Mesenchymal stem cell (in vitro differentiated cells and primary cell): ENCODE data around the gene FAM174C. TPM values are rescaled to one million over a fixed set of nuclear protein-coding genes. Genes with fewer than 3 reads are reported as not detected.

Source experiments
- DNase-seq: peaks from one replicate; pipeline ENCODE4 v3.0.0-alpha.2; 2013
- H2AFZ ChIP-seq: one replicate; pipeline ENCODE4 v1.6.1; 2013; ENCODE audit warnings: low read depth, mild to moderate bottlenecking, control low read depth, inconsistent platforms, low read length, moderate library complexity
- H2AK5ac ChIP-seq: 2 replicates; pipeline ENCODE4 v1.6.1; 2013; ENCODE audit warnings: low read length, moderate library complexity, mild to moderate bottlenecking, inconsistent platforms; ENCODE audit not compliant: severe bottlenecking
- H2BK120ac ChIP-seq: one replicate; pipeline ENCODE4 v1.6.1; 2013; ENCODE audit warnings: low read depth, mild to moderate bottlenecking, inconsistent platforms, low read length, moderate library complexity
- H2BK12ac ChIP-seq, 2 experiments: one replicate each; pipeline ENCODE4 v1.6.1; 2013; ENCODE audit warnings: inconsistent platforms in 2 of 2, low read length in 2 of 2, mild to moderate bottlenecking in 2 of 2, moderate library complexity in 2 of 2, control low read depth in 1 of 2
- H2BK15ac ChIP-seq: one replicate; pipeline ENCODE4 v1.6.1; 2013; ENCODE audit warnings: mild to moderate bottlenecking, low read depth, inconsistent platforms; ENCODE audit not compliant: poor library complexity, severe bottlenecking
- H2BK5ac ChIP-seq: 2 replicates; pipeline ENCODE4 v1.6.1; 2013; ENCODE audit warnings: low read depth, mild to moderate bottlenecking, low read length, control low read depth, inconsistent platforms; ENCODE audit not compliant: poor library complexity, severe bottlenecking
- H3K14ac ChIP-seq, 2 experiments: one replicate each; pipeline ENCODE4 v1.6.1; 2013; ENCODE audit warnings: inconsistent platforms in 2 of 2, low read length in 2 of 2, control low read depth in 1 of 2, mild to moderate bottlenecking in 1 of 2, moderate library complexity in 1 of 2
- H3K18ac ChIP-seq, 2 experiments: one replicate each; pipeline ENCODE4 v1.6.1; 2013; ENCODE audit warnings: inconsistent platforms in 2 of 2, low read length in 2 of 2, control low read depth in 1 of 2, low read depth in 1 of 2, mild to moderate bottlenecking in 1 of 2
- H3K23ac ChIP-seq, 2 experiments: one replicate each; pipeline ENCODE4 v1.6.1; 2013; ENCODE audit warnings: inconsistent platforms in 2 of 2, low read length in 2 of 2, mild to moderate bottlenecking in 2 of 2, moderate library complexity in 2 of 2, control low read depth in 1 of 2
- H3K27ac ChIP-seq: 2 replicates; pipeline ENCODE4 v1.5.1; 2013; ENCODE audit warnings: mild to moderate bottlenecking, moderate library complexity, low read length, control low read depth, inconsistent platforms; ENCODE audit not compliant: poor library complexity, severe bottlenecking
- H3K27me3 ChIP-seq, 2 experiments: 2 replicates each; pipeline versions ENCODE4 v1.6.1 to v1.7.0; 2013; ENCODE audit warnings: low read length in 2 of 2, mild to moderate bottlenecking in 2 of 2, moderate library complexity in 2 of 2, control low read depth in 1 of 2, inconsistent platforms in 1 of 2; ENCODE audit not compliant: control insufficient read depth in 1 of 2, insufficient read depth in 1 of 2
- H3K36me3 ChIP-seq, 2 experiments: 2 replicates each; pipeline versions ENCODE4 v1.6.1 to v1.7.0; 2013; ENCODE audit warnings: low read length in 2 of 2, control low read depth in 1 of 2, inconsistent platforms in 1 of 2, low read depth in 1 of 2, mild to moderate bottlenecking in 1 of 2; ENCODE audit not compliant: insufficient read depth in 2 of 2, control insufficient read depth in 1 of 2
- H3K4ac ChIP-seq, 2 experiments: one replicate each; pipeline ENCODE4 v1.6.1; 2013; ENCODE audit warnings: inconsistent platforms in 2 of 2, low read length in 2 of 2, mild to moderate bottlenecking in 2 of 2, moderate library complexity in 2 of 2, control low read depth in 1 of 2, low read depth in 1 of 2
- H3K4me1 ChIP-seq: 2 replicates; pipeline ENCODE4 v1.6.1; 2013; ENCODE audit warnings: low read depth, low read length, control low read depth; ENCODE audit not compliant: control insufficient read depth, insufficient read depth
- H3K4me2 ChIP-seq: 2 replicates; pipeline ENCODE4 v1.6.1; 2013; ENCODE audit warnings: low read length, mild to moderate bottlenecking, inconsistent platforms; ENCODE audit not compliant: poor library complexity, severe bottlenecking
- H3K4me3 ChIP-seq, 2 experiments: 2 replicates each; pipeline versions ENCODE4 v1.5.1 to v1.7.0; 2013; ENCODE audit warnings: low read length in 2 of 2, mild to moderate bottlenecking in 2 of 2, control low read depth in 1 of 2, low read depth in 1 of 2; ENCODE audit not compliant: insufficient read depth in 1 of 2
- H3K79me1 ChIP-seq: replicated peaks from 2 replicates; pipeline ENCODE4 v1.6.1; 2013; ENCODE audit warnings: mild to moderate bottlenecking, control low read depth, low read length, inconsistent platforms; ENCODE audit not compliant: poor library complexity, severe bottlenecking
- H3K9ac ChIP-seq: 2 replicates; pipeline ENCODE4 v1.7.0; 2013; ENCODE audit warnings: mild to moderate bottlenecking, low read length, moderate library complexity
- H3K9me3 ChIP-seq: 2 replicates; pipeline ENCODE4 v1.7.0; 2013; ENCODE audit warnings: mild to moderate bottlenecking, low read length; ENCODE audit not compliant: control insufficient read depth
- H4K8ac ChIP-seq: one replicate; pipeline ENCODE4 v1.6.1; 2013; ENCODE audit warnings: inconsistent platforms, mild to moderate bottlenecking, low read length, moderate library complexity
- H4K91ac ChIP-seq: one replicate; pipeline ENCODE4 v1.6.1; 2013; ENCODE audit warnings: mild to moderate bottlenecking, low read length, inconsistent platforms
- WGBS: methylation state at CpG from one replicate; pipeline ENCODE4 v1.1.7; 2013; ENCODE audit warnings: mixed read lengths; 5-methylcytosine and 5-hydroxymethylcytosine counted together
- polyA plus RNA-seq, 2 experiments: library from polyadenylated mRNA; stranded (reverse); fragments of 200-250 nt; gene quantifications; one replicate each; pipeline ENCODE4 v1.2.3, GENCODE V29; 2013

The FAM174C gene
- polyA plus RNA-seq (2013, experiment 1 of 2): 60.2 TPM
- polyA plus RNA-seq (2013, experiment 2 of 2): 59.6 TPM

- H2BK12ac ChIP-seq: peak within 1 kb of the TSS; percentile 9 to 67
- peak within 1 kb of the TSS; percentile 99 for H4K91ac ChIP-seq
- H2AK5ac ChIP-seq: peak within 1 kb of the TSS; percentile 38
- peak within 1 kb of the TSS in 1 of 2 experiments; percentile 87 for H3K23ac ChIP-seq
- peaks cover 62 to 81% of the 10 kb centered on the region in 2 experiments for H3K36me3 ChIP-seq
- peak within 1 kb of the TSS; percentile 99 for H4K8ac ChIP-seq
- H2AFZ ChIP-seq: no peak within 1 kb of the TSS
- H3K14ac ChIP-seq: peak within 1 kb of the TSS in 1 of 2 experiments; percentile 98
- H3K27ac ChIP-seq: peak within 1 kb of the TSS; percentile 58
- no peaks in the 10 kb centered on the region for H3K27me3 ChIP-seq
- H2BK120ac ChIP-seq: peak within 1 kb of the TSS; percentile 91
- peak within 1 kb of the TSS; percentile 90 for H2BK5ac ChIP-seq
- peak; percentile 98 for DNase-seq
- peak within 1 kb of the TSS; percentile 98 to 100 for H3K4ac ChIP-seq
- peak within 1 kb of the TSS; percentile 84 to 88 for H3K4me3 ChIP-seq
- H3K9ac ChIP-seq: peak within 1 kb of the TSS; percentile 94
- peaks cover 47% of the 10 kb centered on the region for H3K4me1 ChIP-seq
- under 1% methylated on average over 50 of the region's 98 CpGs for WGBS
- no peaks in the 10 kb centered on the region for H3K9me3 ChIP-seq
- peak within 1 kb of the TSS; percentile 86 for H2BK15ac ChIP-seq
- peaks cover 22% of the 10 kb centered on the region for H3K79me1 ChIP-seq
- H3K18ac ChIP-seq: peak within 1 kb of the TSS; percentile 98 to 99
- peak within 1 kb of the TSS; percentile 92 for H3K4me2 ChIP-seq
Observed at GRCh38 chr19:1275260-1275975, at the start of gene FAM174C. Gene FAM174C, plus strand, starts transcription at chr19:1275530. Its CDS starts 20 bp downstream, at chr19:1275550.

- H3K79me1 ChIP-seq: peaks cover 36% of the 10 kb centered on the region
- H3K4me3 ChIP-seq: no peak overlapping the region
- no peak overlapping the region for H3K27ac ChIP-seq
Observed at GRCh38 chr19:1226227-1226518, 49.2 kb upstream of the FAM174C start.

GRCh38 chr19:1226522-1227303 lies 48.6 kb upstream of the FAM174C start:
- DNase-seq: no peak
- no peaks in the 10 kb centered on the region for H3K9me3 ChIP-seq
- H3K27me3 ChIP-seq: no peaks in the 10 kb centered on the region
- no peak overlapping the region for H3K27ac ChIP-seq
- H3K14ac ChIP-seq: no peak overlapping the region
- no peak overlapping the region for H2BK5ac ChIP-seq
- H2BK15ac ChIP-seq: no peak overlapping the region
- H3K9ac ChIP-seq: no peak overlapping the region
- peaks cover 44% of the 10 kb centered on the region for H3K4me1 ChIP-seq
- H3K23ac ChIP-seq: no peak overlapping the region
- H3K4me3 ChIP-seq: no peak overlapping the region
- WGBS: 96% methylated on average over 48 of the region's 50 CpGs
- no peak overlapping the region for H2BK120ac ChIP-seq
- no peak overlapping the region for H2BK12ac ChIP-seq
- no peak overlapping the region for H3K4ac ChIP-seq
- no peak overlapping the region for H4K8ac ChIP-seq
- H2AFZ ChIP-seq: peak overlapping the region; percentile 32
- H3K79me1 ChIP-seq: peaks cover 31% of the 10 kb centered on the region
- no peak overlapping the region for H4K91ac ChIP-seq
- H3K4me2 ChIP-seq: no peak overlapping the region
- peaks cover 16 to 96% of the 10 kb centered on the region in 2 experiments for H3K36me3 ChIP-seq
- H3K18ac ChIP-seq: no peak overlapping the region
- H2AK5ac ChIP-seq: no peak overlapping the region

More at GRCh38 chr19:1226227-1226518, 49.2 kb upstream of the FAM174C start:
- H2BK5ac ChIP-seq: no peak overlapping the region
- 97% methylated on average over 11 of the region's 11 CpGs for WGBS
- no peak overlapping the region for H2BK120ac ChIP-seq
- no peak overlapping the region for H3K18ac ChIP-seq
- H2BK12ac ChIP-seq: no peak overlapping the region
- H3K36me3 ChIP-seq: peaks cover 16 to 97% of the 10 kb centered on the region in 2 experiments
- no peak for DNase-seq
- H2AK5ac ChIP-seq: no peak overlapping the region
- H4K91ac ChIP-seq: no peak overlapping the region
- no peaks in the 10 kb centered on the region for H3K27me3 ChIP-seq
- H4K8ac ChIP-seq: no peak overlapping the region
- no peak overlapping the region for H3K4ac ChIP-seq
- H2AFZ ChIP-seq: peak overlapping the region; percentile 32
- no peak overlapping the region for H3K23ac ChIP-seq
- H3K9me3 ChIP-seq: no peaks in the 10 kb centered on the region
- no peak overlapping the region for H3K14ac ChIP-seq
- H3K4me2 ChIP-seq: no peak overlapping the region
- H2BK15ac ChIP-seq: no peak overlapping the region
- peaks cover 43% of the 10 kb centered on the region for H3K4me1 ChIP-seq
- no peak overlapping the region for H3K9ac ChIP-seq
